Fibroblast of lung (primary cell): ENCODE data around the gene C1QTNF12. TPM values are rescaled to one million over a fixed set of nuclear protein-coding genes. Genes with fewer than 3 reads are reported as not detected.

Experiments
- DNase-seq, 2 donors: peaks; one replicate each; pipeline versions ENCODE4 v3.0.0 to v3.0.0-alpha.2; 2010; ENCODE audit warnings: low read depth in 2 of 2
- H2AFZ ChIP-seq: 2 replicates; pipeline ENCODE4 v1.5.1; 2012; ENCODE audit warnings: low read length, control low read depth, inconsistent platforms
- H3K27ac ChIP-seq: 2 replicates; pipeline ENCODE4 v1.5.1; 2011; ENCODE audit warnings: low read length, control low read depth; ENCODE audit not compliant: insufficient read depth
- H3K27me3 ChIP-seq: 2 replicates; pipeline ENCODE4 v1.5.1; 2011; ENCODE audit warnings: mild to moderate bottlenecking, low read length; ENCODE audit not compliant: control insufficient read depth, insufficient read depth
- H3K36me3 ChIP-seq: 2 replicates; pipeline ENCODE4 v1.5.1; 2011; ENCODE audit warnings: low read length; ENCODE audit not compliant: control insufficient read depth, insufficient read depth
- H3K4me1 ChIP-seq: 2 replicates; pipeline ENCODE4 v1.5.1; 2011; ENCODE audit warnings: low read length; ENCODE audit not compliant: control insufficient read depth, insufficient read depth; ENCODE audit errors: extremely low read depth
- H3K4me2 ChIP-seq: 2 replicates; pipeline ENCODE4 v1.5.1; 2011; ENCODE audit warnings: low read length, control low read depth; ENCODE audit not compliant: insufficient read depth; ENCODE audit errors: extremely low read depth
- H3K4me3 ChIP-seq, 4 experiments: fragments of 200-600 bp in 1 of 4; sonication (generic) in 1 of 4; replicated peaks in 1 of 4; 2 replicates each; pipeline ENCODE4 v1.5.1; 2011 to 2016; ENCODE audit warnings: low read length in 4 of 4, low read depth in 3 of 4, mild to moderate bottlenecking in 3 of 4, control low read depth in 2 of 4, inconsistent platforms in 1 of 4, mixed read lengths in 1 of 4; ENCODE audit not compliant: insufficient read depth in 1 of 4; ENCODE audit errors: control extremely low read depth in 1 of 4
- H3K79me2 ChIP-seq: 2 replicates; pipeline ENCODE4 v1.5.1; 2012; ENCODE audit warnings: mild to moderate bottlenecking, low read length, inconsistent platforms; ENCODE audit not compliant: control insufficient read depth, insufficient read depth
- H3K9ac ChIP-seq: 2 replicates; pipeline ENCODE4 v1.5.1; 2011; ENCODE audit warnings: mild to moderate bottlenecking, low read length, control low read depth; ENCODE audit not compliant: insufficient read depth
- H3K9me3 ChIP-seq: 2 replicates; pipeline ENCODE4 v1.5.1; 2012; ENCODE audit warnings: low read depth, low read length; ENCODE audit not compliant: control insufficient read depth, insufficient read depth
- H4K20me1 ChIP-seq: 2 replicates; pipeline ENCODE4 v1.5.1; 2011; ENCODE audit warnings: low read length; ENCODE audit not compliant: control insufficient read depth, insufficient read depth; ENCODE audit errors: extremely low read depth
- CTCF ChIP-seq, 2 donors: IDR thresholded peaks in 1 of 2; conservative IDR thresholded peaks in 1 of 2; 1 replicate in 1 of 2; 2 replicates in 1 of 2; pipeline ENCODE4 v1.5.1; 2011 to 2012; ENCODE audit warnings: low read length in 2 of 2, control low read depth in 1 of 2, inconsistent platforms in 1 of 2, low read depth in 1 of 2, mild to moderate bottlenecking in 1 of 2
- EZH2 ChIP-seq: IDR thresholded peaks from 2 replicates; pipeline ENCODE4 v1.5.1; 2012; ENCODE audit warnings: low read length, control low read depth, mild to moderate bottlenecking; ENCODE audit errors: missing control alignments
- polyA plus RNA-seq, 2 donors: library from polyadenylated mRNA; depleted of rRNA in 1 of 2; stranded (reverse) in 1 of 2; unstranded in 1 of 2; fragments of >200 nt; gene quantifications; 2 replicates each; pipeline ENCODE4 v1.2.1, GENCODE V29; 2011 to 2012; ENCODE audit warnings: missing spikeins in 1 of 2
- total RNA-seq: library from RNA; depleted of rRNA; stranded (reverse); fragments of >200 nt; gene quantifications from 2 replicates; pipeline ENCODE4 v1.2.1, GENCODE V29; 2014

Gene C1QTNF12
- total and polyA plus RNA-seq, 2 donors (not counting 1 experiment from before 2014, with no cell fraction given): 0.27 to 4.1 TPM

GRCh38 chr1:1236176-1236763 is 10.3 kb downstream of the C1QTNF12 start:
- no peak overlapping the region for H3K27ac ChIP-seq
- TF ChIP-seq CTCF (conservative IDR thresholded peaks at IDR 0.05 in 1 of 2, IDR thresholded peaks at IDR 0.05 in 1 of 2; ENCODE audit: low read depth in 1 of 2, low read length in 2 of 2) (no peak), EZH2 (no peak)
- no peaks in the 10 kb centered on the region for H3K27me3 ChIP-seq
- DNase-seq: no peak
- H3K4me3 ChIP-seq: no peak overlapping the region
- H3K4me1 ChIP-seq: peaks cover 6% of the 10 kb centered on the region
- no peaks in the 10 kb centered on the region for H4K20me1 ChIP-seq
- H3K4me2 ChIP-seq: no peak overlapping the region
- H3K9ac ChIP-seq: no peak overlapping the region
- H3K79me2 ChIP-seq: peaks cover 17% of the 10 kb centered on the region
- H3K9me3 ChIP-seq: no peaks in the 10 kb centered on the region
- no peak overlapping the region for H2AFZ ChIP-seq
- peaks cover 7% of the 10 kb centered on the region for H3K36me3 ChIP-seq

GRCh38 chr1:1235016-1235744 is 11.3 kb downstream of the C1QTNF12 start:
- H3K9ac ChIP-seq: no peak overlapping the region
- H3K79me2 ChIP-seq: peaks cover 28% of the 10 kb centered on the region
- H3K27ac ChIP-seq: no peak overlapping the region
- H3K4me2 ChIP-seq: no peak overlapping the region
- no peaks in the 10 kb centered on the region for H3K9me3 ChIP-seq
- H3K27me3 ChIP-seq: no peaks in the 10 kb centered on the region
- TF ChIP-seq EZH2: no peak
- no peak for DNase-seq
- peaks cover 7% of the 10 kb centered on the region for H3K4me1 ChIP-seq
- no peak overlapping the region for H3K4me3 ChIP-seq
- H3K36me3 ChIP-seq: peaks cover 7% of the 10 kb centered on the region
- H4K20me1 ChIP-seq: no peaks in the 10 kb centered on the region
- H2AFZ ChIP-seq: no peak overlapping the region

GRCh38 chr1:1234180-1234808 is 12.2 kb downstream of the C1QTNF12 start:
- Histone ChIP-seq H3K27me3 (no peaks in the 10 kb centered on the region), H2AFZ (no peak overlapping the region), H3K4me1 (peaks cover 13% of the 10 kb centered on the region), H3K79me2 (peaks cover 36% of the 10 kb centered on the region), H4K20me1 (no peaks in the 10 kb centered on the region), H3K4me3 (no peak overlapping the region), H3K27ac (no peak overlapping the region), H3K36me3 (peaks cover 9% of the 10 kb centered on the region), H3K9me3 (no peaks in the 10 kb centered on the region), H3K4me2 (no peak overlapping the region), H3K9ac (no peak overlapping the region)
- no peak for DNase-seq
- TF ChIP-seq CTCF (conservative IDR thresholded peaks at IDR 0.05 in 1 of 2, IDR thresholded peaks at IDR 0.05 in 1 of 2; ENCODE audit: low read depth in 1 of 2, low read length in 2 of 2) (no peak), EZH2 (no peak)
